ENCODE results near the gene PRKD2. TPM values are rescaled to one million over a fixed set of nuclear protein-coding genes. Genes with fewer than 3 reads are reported as not detected.

PRKD2 gene
- total RNA-seq, result 20.4 and 21.1 TPM in 2 replicates

DNA sequence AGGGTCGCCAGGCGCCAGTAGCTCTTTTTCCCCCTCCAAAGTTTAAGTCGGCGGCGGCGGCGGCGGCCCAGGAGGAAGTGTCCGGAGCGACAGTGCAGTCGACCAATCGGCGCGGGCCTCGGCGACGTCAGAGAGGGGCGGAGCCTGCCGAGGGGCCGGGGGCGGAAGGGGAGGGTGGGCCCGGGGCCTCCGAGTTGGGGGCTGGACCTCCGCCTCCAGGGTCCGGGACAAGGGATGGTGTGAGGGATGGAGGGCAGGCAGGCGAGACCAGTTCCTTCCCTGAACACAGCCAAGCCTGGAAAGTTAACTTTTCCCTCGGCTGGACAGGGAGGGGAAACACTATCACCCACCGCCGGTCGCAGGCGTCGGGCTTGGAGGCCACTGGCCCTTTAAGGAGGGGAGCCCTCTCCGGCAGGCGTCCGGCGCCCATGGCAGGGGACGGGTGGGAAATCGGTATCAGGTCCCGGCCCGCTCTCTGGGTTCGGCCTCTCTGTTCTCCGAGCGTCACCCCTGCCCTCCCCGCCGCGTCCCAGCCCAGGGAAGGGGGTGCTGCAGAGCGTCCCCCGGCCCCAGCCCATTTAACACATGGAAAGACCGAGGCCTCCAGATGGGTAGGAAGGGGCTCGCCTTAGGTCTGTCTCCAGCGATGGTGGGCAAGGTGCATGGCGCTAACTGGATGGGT is at the start of gene PRKD2:
PRKD2 (minus strand) TSS at position 81 of the 682 bp plus-strand sequence. CDS start 744 bp downstream, outside the sequence.

DNA sequence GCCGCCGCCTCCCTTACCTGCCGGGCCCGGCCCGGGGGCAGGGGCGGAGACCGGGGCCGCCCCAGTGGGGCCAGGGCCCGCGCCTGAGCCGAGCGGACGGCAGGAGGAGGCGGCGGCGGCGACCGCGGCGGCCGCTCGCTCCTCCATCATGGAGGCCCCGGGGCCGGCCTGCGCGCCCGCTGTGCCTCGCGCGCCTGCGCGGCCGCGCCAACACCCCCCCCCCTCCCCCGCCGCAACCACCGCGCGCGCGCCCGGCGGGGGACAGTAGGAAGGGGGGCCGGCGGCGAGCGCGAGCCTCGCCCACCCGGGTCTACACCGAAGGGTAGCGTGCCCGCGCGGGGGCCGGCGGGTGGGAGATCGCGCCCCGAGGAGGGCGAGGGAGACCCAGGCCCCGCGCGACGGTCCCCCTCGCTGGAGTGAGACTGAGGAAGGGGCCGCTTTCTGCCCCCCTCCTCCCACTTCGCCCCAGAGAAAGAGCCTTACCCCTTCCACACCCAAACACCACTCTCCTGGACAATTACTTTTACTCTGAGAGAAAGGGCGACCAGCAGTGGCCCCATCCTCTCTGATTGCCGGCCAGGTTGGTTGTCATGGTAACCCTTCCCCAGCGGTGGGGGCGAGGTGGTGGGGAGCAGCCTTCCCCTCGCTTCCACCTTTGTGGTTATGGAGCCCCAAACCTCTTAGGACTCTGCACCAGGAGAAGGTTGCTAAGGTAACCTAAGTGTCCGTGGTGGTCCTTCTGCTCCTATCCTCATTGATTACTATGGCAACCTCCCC is 29.6 kb upstream of the PRKD2 start, which contains the start of gene STRN4:
STRN4 (minus strand) TSS at position 170 of the 777 bp plus-strand sequence; CDS start at position 150, 20 bp downstream.

GRCh38 chr19:46745521-46746280 is 28.8 kb upstream of the PRKD2 start, which contains the start of gene FKRP:
Gene FKRP (plus strand): TSS chr19:46746057. CDS start chr19:46755451, 9,394 bp downstream.

GRCh38 chr19:46661020-46661731 is 55.7 kb downstream of the PRKD2 start, which contains the start of gene DACT3:
Gene DACT3 (minus strand): TSS chr19:46661182. CDS start chr19:46661064, 118 bp downstream.

GRCh38 chr19:46635920-46636761 is 80.8 kb downstream of the PRKD2 start, which contains the start of gene GNG8:
Gene GNG8 (minus strand): TSS chr19:46636202. CDS start chr19:46634682, 1,520 bp downstream.

DNA sequence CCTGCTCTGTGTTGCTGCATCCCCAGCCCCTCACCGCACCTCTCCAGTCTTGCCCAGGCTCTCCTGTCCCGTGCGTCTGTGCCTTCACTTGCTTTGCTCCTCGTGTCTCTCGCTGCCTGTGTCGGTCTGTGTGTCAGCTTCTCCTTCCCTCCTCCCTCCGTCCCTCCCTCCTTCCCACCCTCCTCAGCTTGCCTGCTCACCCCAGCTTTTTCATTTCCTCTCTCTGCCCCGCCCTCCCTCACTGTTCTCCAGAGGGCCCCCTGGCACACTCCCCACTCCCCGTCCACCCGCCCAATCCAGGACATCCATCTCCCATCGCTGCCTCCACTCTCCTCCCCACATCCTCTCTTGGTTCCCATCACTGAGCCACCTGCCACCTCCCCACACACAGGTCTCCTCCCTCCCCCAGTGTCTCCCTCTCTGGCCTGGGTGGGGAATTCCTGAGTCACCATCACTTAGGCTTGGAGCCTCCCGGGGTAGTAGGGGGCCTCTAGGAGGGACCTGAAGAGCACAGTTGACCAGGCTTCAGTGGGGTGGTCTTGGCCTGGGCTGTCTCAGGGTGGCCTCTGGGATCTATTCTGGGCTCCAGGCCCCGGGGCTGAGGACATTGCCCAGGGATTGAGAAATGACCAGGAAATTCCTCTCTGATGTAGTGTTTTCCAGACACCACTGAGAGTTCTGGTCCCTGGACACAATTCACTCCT is 91.8 kb downstream of the PRKD2 start, which contains the start of gene PTGIR:
PTGIR (minus strand) TSS at position 132 of the 704 bp plus-strand sequence. CDS start 864 bp downstream, outside the sequence.

Small RNA genes within 50 kb of the gene (small RNA-seq; reads per million reads assigned to genes)
- not detected for gene MIR320E
- not detected for gene RF00019
- gene RN7SL364P, result not detected

Other genes with a start within 250 kb of the PRKD2 start
- gene PNMA8A, start 245.6 kb downstream of the PRKD2 start, total RNA-seq, result under 0.01 and 1.1 TPM in 2 replicates
- 0.22 and 0.39 TPM in 2 replicates for gene PNMA8B, start 221.2 kb downstream of the PRKD2 start, total RNA-seq
- 112 and 130 TPM in 2 replicates for gene CALM3, start 115.8 kb downstream of the PRKD2 start, total RNA-seq
- gene PTGIR, start 92.0 kb downstream of the PRKD2 start, total RNA-seq, result 0.22 TPM in 1 of 2 replicates, not detected in the other
- gene GNG8, start 80.9 kb downstream of the PRKD2 start, total RNA-seq, result not detected in 2 replicates
- gene DACT3, start 55.9 kb downstream of the PRKD2 start, total RNA-seq, result 0.39 TPM in 1 of 2 replicates, not detected in the other
- 24.3 and 27.2 TPM in 2 replicates for gene FKRP, start 28.9 kb upstream of the PRKD2 start, total RNA-seq
- 65.6 and 71.7 TPM in 2 replicates for gene STRN4, start 29.3 kb upstream of the PRKD2 start, total RNA-seq
- 148 and 369 TPM in 2 replicates for gene SLC1A5, start 71.5 kb upstream of the PRKD2 start, total RNA-seq
- gene AP2S1, start 133.7 kb upstream of the PRKD2 start, total RNA-seq, result 311 and 326 TPM in 2 replicates
- 58.1 and 60.7 TPM in 2 replicates for gene ARHGAP35, start 143.9 kb upstream of the PRKD2 start, total RNA-seq